Neural cell (in vitro differentiated cells): ENCODE measurements around the gene LRP2. TPM values are rescaled to one million over a fixed set of nuclear protein-coding genes. Genes with fewer than 3 reads are reported as not detected.

Source experiments
- H2AFZ ChIP-seq: fragments of 200-600, 300-800 bp; sonication (generic), shearing (Covaris generic); 2 replicates; pipeline ENCODE4 v1.6.0; 2014; ENCODE audit warnings: low read depth, mild to moderate bottlenecking, antibody characterized with exemption, low read length, moderate library complexity
- H3F3A ChIP-seq: fragments of 200-600 bp; shearing (Covaris generic); 2 replicates; pipeline ENCODE4 v1.6.1; 2016; ENCODE audit warnings: mild to moderate bottlenecking, moderate library complexity, mixed read lengths, antibody characterized with exemption, low read length; ENCODE audit not compliant: insufficient read depth, poor library complexity, severe bottlenecking
- H3K27ac ChIP-seq: fragments of 200-600, 300-800 bp; sonication (generic), shearing (Covaris generic); 2 replicates; pipeline ENCODE4 v1.5.1; 2014; ENCODE audit warnings: mild to moderate bottlenecking, low read length, moderate library complexity
- H3K27me3 ChIP-seq: fragments of 300-800, 200-600 bp; sonication (generic), shearing (Covaris generic); 2 replicates; pipeline ENCODE4 v1.6.0; 2014; ENCODE audit warnings: mild to moderate bottlenecking, low read depth, low read length, moderate library complexity; ENCODE audit not compliant: insufficient read depth
- H3K36me3 ChIP-seq: fragments of 300-800, 200-600 bp; sonication (generic), shearing (Covaris generic); 2 replicates; pipeline ENCODE4 v1.5.1; 2014; ENCODE audit warnings: mild to moderate bottlenecking, antibody characterized with exemption, low read length, moderate library complexity; ENCODE audit not compliant: insufficient read depth
- H3K4me2 ChIP-seq: fragments of 300-800, 200-600 bp; sonication (generic), shearing (Covaris generic); 2 replicates; pipeline ENCODE4 v1.6.0; 2014; ENCODE audit warnings: mild to moderate bottlenecking, low read length
- H3K4me3 ChIP-seq: fragments of 300-800, 200-600 bp; sonication (generic), shearing (Covaris generic); 2 replicates; pipeline ENCODE4 v1.5.1; 2014; ENCODE audit warnings: mild to moderate bottlenecking, low read length, moderate library complexity
- H3K79me2 ChIP-seq: fragments of 200-600 bp; shearing (Covaris generic); replicated peaks from 2 replicates; pipeline ENCODE4 v1.6.0; 2014; ENCODE audit warnings: mild to moderate bottlenecking, low read length, moderate library complexity; ENCODE audit not compliant: insufficient read depth
- H3K9ac ChIP-seq: fragments of 300-800, 200-600 bp; sonication (generic), shearing (Covaris generic); 2 replicates; pipeline ENCODE4 v1.6.1; 2016; ENCODE audit warnings: mild to moderate bottlenecking, low read length, mixed read lengths
- H3K9me2 ChIP-seq: fragments of 200-600 bp; shearing (Covaris generic); 2 replicates; pipeline ENCODE4 v1.6.1; 2016; ENCODE audit warnings: mild to moderate bottlenecking, low read length, mixed read lengths; ENCODE audit not compliant: insufficient read depth
- H3K9me3 ChIP-seq: fragments of 200-600, 300-800 bp; sonication (generic), shearing (Covaris generic); 2 replicates; pipeline ENCODE4 v1.6.1; 2016; ENCODE audit warnings: mild to moderate bottlenecking, mixed run types, low read length, moderate library complexity, mixed read lengths
- H4K20me1 ChIP-seq: fragments of 200-600 bp; shearing (Covaris generic); 2 replicates; pipeline ENCODE4 v1.6.1; 2016; ENCODE audit warnings: mild to moderate bottlenecking, mixed run types; ENCODE audit not compliant: insufficient read depth
- CTCF ChIP-seq: fragments of 450-650 bp; IDR thresholded peaks from 2 replicates; pipeline ENCODE4 v1.5.1; 2014; ENCODE audit warnings: antibody characterized with exemption, mild to moderate bottlenecking, moderate library complexity; ENCODE audit not compliant: poor library complexity, severe bottlenecking
- EP300 ChIP-seq: fragments of 450-650 bp; conservative IDR thresholded peaks from 2 replicates; pipeline ENCODE4 v1.6.1; 2014; ENCODE audit warnings: antibody characterized with exemption, mild to moderate bottlenecking, moderate library complexity; ENCODE audit not compliant: poor library complexity, severe bottlenecking
- EZH2 ChIP-seq: fragments of 200-600, 300-800 bp; shearing (Covaris generic), sonication (generic); IDR thresholded peaks from 2 replicates; pipeline ENCODE4 v1.6.1; 2014; ENCODE audit warnings: antibody characterized with exemption, low read length, borderline replicate concordance, mild to moderate bottlenecking; ENCODE audit not compliant: insufficient read depth, poor library complexity, severe bottlenecking
- MXI1 ChIP-seq: fragments of 450-650 bp; conservative IDR thresholded peaks from 2 replicates; pipeline ENCODE4 v1.6.1; 2014; ENCODE audit warnings: antibody characterized with exemption, mild to moderate bottlenecking; ENCODE audit not compliant: poor library complexity, severe bottlenecking
- POLR2AphosphoS5 ChIP-seq: IDR thresholded peaks from 2 replicates; pipeline ENCODE4 v1.6.1; 2012
- RAD21 ChIP-seq: fragments of 450-650 bp; conservative IDR thresholded peaks from 2 replicates; pipeline ENCODE4 v1.6.1; 2014; ENCODE audit warnings: antibody characterized with exemption, mild to moderate bottlenecking, moderate library complexity
- REST ChIP-seq: IDR thresholded peaks from 2 replicates; pipeline ENCODE4 v1.6.1; 2012; ENCODE audit warnings: borderline replicate concordance
- SMC3 ChIP-seq: fragments of 450-650 bp; conservative IDR thresholded peaks from 2 replicates; pipeline ENCODE4 v1.6.1; 2014; ENCODE audit warnings: antibody characterized with exemption, mild to moderate bottlenecking, moderate library complexity; ENCODE audit not compliant: poor library complexity
- TAF1 ChIP-seq: IDR thresholded peaks from 2 replicates; pipeline ENCODE4 v1.6.1; 2012; ENCODE audit warnings: low read depth
- polyA plus RNA-seq: library from polyadenylated mRNA; depleted of rRNA; stranded (reverse); fragments of >200 nt; gene quantifications from 2 replicates; pipeline ENCODE4 v1.2.3, GENCODE V29; 2014

LRP2 gene
- polyA plus RNA-seq, 1 donor from 2014 or later = 1.8 TPM

GRCh38 chr2:169365029-169365480, 2.7 kb upstream of the LRP2 start:
- H3K9me3 ChIP-seq = no peaks in the 10 kb centered on the region
- peaks cover 4% of the 10 kb centered on the region for H3F3A ChIP-seq
- no peaks in the 10 kb centered on the region for H3K36me3 ChIP-seq
- peak overlapping the region; percentile 69 for H3K4me2 ChIP-seq
- H2AFZ ChIP-seq = peak overlapping the region; percentile 65
- no peak overlapping the region for H3K27ac ChIP-seq
- TF ChIP-seq CTCF (no peak), RAD21 (no peak), MXI1 (no peak), REST (no peak), TAF1 (no peak), EP300 (no peak), POLR2AphosphoS5 (no peak), SMC3 (no peak), EZH2 (no peak)
- no peaks in the 10 kb centered on the region for H3K9me2 ChIP-seq
- no peaks in the 10 kb centered on the region for H3K79me2 ChIP-seq
- peaks cover 39% of the 10 kb centered on the region for H3K27me3 ChIP-seq
- H4K20me1 ChIP-seq = no peaks in the 10 kb centered on the region
- no peak overlapping the region for H3K9ac ChIP-seq
- H3K4me3 ChIP-seq = peak overlapping the region; percentile 91

- no peak overlapping the region for H3K27ac ChIP-seq
- H3K36me3 ChIP-seq = no peaks in the 10 kb centered on the region
- peak overlapping the region; percentile 65 for H3K4me2 ChIP-seq
- H3K9ac ChIP-seq = peak overlapping the region; percentile 64
- H3K9me3 ChIP-seq = no peaks in the 10 kb centered on the region
- peak overlapping the region; percentile 91 for H3K4me3 ChIP-seq
- peak overlapping the region; percentile 65 for H2AFZ ChIP-seq
- H3K27me3 ChIP-seq = peaks cover 39% of the 10 kb centered on the region
- H3K79me2 ChIP-seq = no peaks in the 10 kb centered on the region
- no peaks in the 10 kb centered on the region for H4K20me1 ChIP-seq
- H3K9me2 ChIP-seq = no peaks in the 10 kb centered on the region
- TF ChIP-seq RAD21 (no peak), EZH2 (no peak), MXI1 (peak; percentile 6), SMC3 (no peak), EP300 (no peak)
- H3F3A ChIP-seq = peaks cover 4% of the 10 kb centered on the region
Measured at GRCh38 chr2:169363560-169364150, 1.3 kb upstream of the LRP2 start.
